NCI-H128 (cell line): ENCODE data around the gene USP17L10.
"Not testable (repeated sequence)": the region's sequence is repeated elsewhere in the genome, so short reads cannot be mapped to it uniquely, and the experiment has no call there.

ENCODE experiments used
- DNase-seq: peaks from one replicate; lab custom pipeline; 2025; ENCODE audit not compliant: unreplicated experiment; lab: John Stamatoyannopoulos, UW

Gene USP17L10

DNA sequence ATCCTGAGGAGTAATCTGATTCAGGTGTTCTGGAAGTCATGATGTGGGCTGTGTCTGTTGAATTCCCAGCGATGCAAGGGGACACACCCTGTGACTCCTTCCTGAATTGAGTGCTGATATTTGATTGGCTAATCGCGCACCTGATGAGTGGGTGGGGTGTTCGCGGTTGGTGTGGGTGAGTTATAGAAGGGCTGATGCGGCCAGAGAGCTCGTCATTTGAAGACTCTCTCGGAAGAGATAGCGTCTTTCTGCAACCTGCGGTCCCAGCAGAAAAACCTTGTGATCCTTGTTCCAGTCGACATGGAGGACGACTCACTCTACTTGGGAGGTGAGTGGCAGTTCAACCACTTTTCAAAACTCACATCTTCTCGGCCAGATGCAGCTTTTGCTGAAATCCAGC, at the start of gene USP17L10:
Gene USP17L10, plus strand, starts transcription at position 301 of the 400 bp plus-strand sequence. Its CDS starts 0 bp downstream, at position 301.
- DNase-seq, result not testable (repeated sequence)

DNA sequence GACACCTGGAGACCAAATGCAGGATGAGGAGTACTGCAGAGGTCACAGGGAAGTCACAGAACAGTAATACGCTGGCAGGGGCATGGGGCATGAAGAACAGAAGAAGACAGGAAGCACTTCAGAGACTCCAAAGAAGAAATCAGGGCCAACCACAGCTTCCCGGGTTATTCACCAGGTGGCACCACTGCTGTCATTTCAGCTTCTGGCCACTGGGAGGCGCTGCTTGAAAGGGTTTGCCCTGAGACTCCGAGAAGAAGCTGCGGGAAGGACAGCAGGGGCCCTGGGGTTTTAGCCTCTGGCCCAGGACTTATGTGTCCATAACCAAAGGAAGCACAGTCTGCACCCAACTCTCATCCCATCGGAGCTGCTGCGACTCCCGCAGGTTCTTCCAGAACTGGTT, 44.5 kb upstream of the USP17L10 start:
- DNase-seq, result not testable (repeated sequence)

GRCh38 chr4:9169791-9170459, 40.5 kb upstream of the USP17L10 start, which contains the start of gene FAM90A26:
Gene FAM90A26, plus strand, starts transcription at chr4:9170409. Its CDS starts 2,764 bp downstream, at chr4:9173173.
- not testable (repeated sequence) for DNase-seq

DNA sequence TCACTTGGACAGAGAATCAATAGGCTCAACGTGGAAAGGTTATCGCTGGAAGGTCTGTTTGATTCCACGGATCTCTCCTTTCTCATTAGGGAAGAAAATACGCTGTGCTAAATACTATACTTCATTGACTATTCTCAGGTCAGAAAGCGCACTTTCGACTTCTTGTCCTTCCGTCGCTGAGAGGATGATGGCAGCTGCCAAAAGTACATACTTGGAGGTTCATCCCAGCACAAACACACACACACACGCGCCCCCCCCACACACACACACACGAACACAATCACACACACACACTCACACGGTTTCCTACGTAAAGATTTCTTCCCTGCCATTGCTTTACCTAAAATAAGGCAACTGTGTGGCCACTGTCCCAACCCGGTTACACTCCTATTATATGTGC, 4.2 kb downstream of the USP17L10 start:
- DNase-seq, result not testable (repeated sequence)

DNA sequence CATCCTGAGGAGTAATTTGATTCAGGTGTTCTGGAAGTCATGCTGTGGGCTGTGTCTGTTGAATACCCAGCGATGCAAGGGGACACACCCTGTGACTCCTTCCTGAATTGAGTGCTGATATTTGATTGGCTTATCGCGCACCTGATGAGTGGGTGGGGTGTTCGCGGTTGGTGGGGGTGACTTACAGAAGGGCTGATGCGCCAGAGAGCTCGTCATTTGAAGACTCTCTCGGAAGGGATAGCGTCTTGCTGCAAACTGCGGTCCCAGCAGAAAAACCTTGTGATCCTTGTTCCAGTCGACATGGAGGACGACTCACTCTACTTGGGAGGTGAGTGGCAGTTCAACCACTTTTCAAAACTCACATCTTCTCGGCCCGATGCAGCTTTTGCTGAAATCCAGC, 4.6 kb downstream of the USP17L10 start, which contains the start of gene USP17L11:
Gene USP17L11, plus strand, starts transcription at position 301 of the 400 bp plus-strand sequence. Its CDS starts 0 bp downstream, at position 301.
- DNase-seq, result not testable (repeated sequence)

- not testable (repeated sequence) for DNase-seq
Observed at GRCh38 chr4:9219852-9220251, 9.4 kb downstream of the USP17L10 start, which contains the start of gene USP17L12. Gene USP17L12, plus strand, starts transcription at chr4:9220152. Its CDS starts 0 bp downstream, at chr4:9220152.

DNA sequence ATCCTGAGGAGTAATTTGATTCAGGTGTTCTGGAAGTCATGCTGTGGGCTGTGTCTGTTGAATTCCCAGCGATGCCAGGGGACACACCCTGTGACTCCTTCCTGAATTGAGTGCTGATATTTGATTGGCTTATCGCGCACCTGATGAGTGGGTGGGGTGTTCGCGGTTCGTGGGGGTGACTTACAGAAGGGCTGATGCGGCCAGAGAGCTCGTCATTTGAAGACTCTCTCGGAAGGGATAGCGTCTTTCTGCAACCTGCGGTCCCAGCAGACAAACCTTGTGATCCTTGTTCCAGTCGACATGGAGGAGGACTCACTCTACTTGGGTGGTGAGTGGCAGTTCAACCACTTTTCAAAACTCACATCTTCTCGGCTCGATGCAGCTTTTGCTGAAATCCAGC, 14.1 kb downstream of the USP17L10 start, which contains the start of gene USP17L13:
Gene USP17L13, plus strand, starts transcription at position 301 of the 400 bp plus-strand sequence. Its CDS starts 0 bp downstream, at position 301.
- not testable (repeated sequence) for DNase-seq

- not testable (repeated sequence) for DNase-seq
Observed at GRCh38 chr4:9230249-9230648, 19.8 kb downstream of the USP17L10 start.

GRCh38 chr4:9234085-9234484, 23.6 kb downstream of the USP17L10 start, which contains the start of gene USP17L15:
Gene USP17L15, plus strand, starts transcription at chr4:9234385. Its CDS starts 0 bp downstream, at chr4:9234385.
- DNase-seq, result not testable (repeated sequence)

DNA sequence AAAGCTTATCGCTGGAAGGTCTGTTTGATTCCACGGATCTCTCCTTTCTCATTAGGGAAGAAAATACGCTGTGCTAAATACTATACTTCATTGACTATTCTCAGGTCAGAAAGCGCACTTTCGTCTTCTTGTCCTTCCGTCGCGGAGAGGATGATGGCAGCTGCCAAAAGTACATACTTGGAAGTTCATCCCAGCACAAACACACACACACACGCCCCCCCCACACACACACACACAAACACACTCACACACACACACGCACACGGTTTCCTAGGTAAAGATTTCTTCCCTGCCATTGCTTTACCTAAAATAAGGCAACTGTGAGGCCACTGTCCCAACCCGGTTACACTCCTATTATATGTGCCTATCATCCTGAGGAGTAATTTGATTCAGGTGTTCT, 28.0 kb downstream of the USP17L10 start:
- DNase-seq, result not testable (repeated sequence)

DNA sequence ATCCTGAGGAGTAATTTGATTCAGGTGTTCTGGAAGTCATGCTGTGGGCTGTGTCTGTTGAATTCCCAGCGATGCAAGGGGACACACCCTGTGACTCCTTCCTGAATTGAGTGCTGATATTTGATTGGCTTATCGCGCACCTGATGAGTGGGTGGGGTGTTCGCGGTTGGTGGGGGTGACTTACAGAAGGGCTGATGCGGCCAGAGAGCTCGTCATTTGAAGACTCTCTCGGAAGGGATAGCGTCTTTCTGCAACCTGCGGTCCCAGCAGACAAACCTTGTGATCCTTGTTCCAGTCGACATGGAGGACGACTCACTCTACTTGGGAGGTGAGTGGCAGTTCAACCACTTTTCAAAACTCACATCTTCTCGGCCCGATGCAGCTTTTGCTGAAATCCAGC, 33.1 kb downstream of the USP17L10 start, which contains the start of gene USP17L17:
Gene USP17L17, plus strand, starts transcription at position 301 of the 400 bp plus-strand sequence. Its CDS starts 0 bp downstream, at position 301.
- not testable (repeated sequence) for DNase-seq

DNA sequence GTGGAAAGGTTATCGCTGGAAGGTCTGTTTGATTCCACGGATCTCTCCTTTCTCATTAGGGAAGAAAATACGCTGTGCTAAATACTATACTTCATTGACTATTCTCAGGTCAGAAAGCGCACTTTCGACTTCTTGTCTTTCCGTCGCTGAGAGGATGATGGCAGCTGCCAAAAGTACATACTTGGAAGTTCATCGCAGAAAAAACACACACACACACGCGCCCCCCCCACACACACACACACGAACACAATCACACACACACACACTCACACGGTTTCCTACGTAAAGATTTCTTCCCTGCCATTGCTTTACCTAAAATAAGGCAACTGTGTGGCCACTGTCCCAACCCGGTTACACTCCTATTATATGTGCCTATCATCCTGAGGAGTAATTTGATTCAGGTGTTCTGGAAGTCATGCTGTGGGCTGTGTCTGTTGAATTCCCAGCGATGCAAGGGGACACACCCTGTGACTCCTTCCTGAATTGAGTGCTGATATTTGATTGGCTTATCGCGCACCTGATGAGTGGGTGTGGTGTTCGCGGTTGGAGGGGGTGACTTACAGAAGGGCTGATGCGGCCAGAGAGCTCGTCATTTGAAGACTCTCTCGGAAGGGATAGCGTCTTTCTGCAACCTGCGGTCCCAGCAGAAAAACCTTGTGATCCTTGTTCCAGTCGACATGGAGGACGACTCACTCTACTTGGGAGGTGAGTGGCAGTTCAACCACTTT, 37.7 kb downstream of the USP17L10 start, which contains the start of gene USP17L18:
Gene USP17L18, plus strand, starts transcription at position 678 of the 728 bp plus-strand sequence. Its CDS starts 0 bp downstream, at position 678.
- DNase-seq, result not testable (repeated sequence)

- not testable (repeated sequence) for DNase-seq
Observed at GRCh38 chr4:9253078-9253477, 42.6 kb downstream of the USP17L10 start, which contains the start of gene USP17L19. Gene USP17L19, plus strand, starts transcription at chr4:9253378. Its CDS starts 0 bp downstream, at chr4:9253378.

DNA sequence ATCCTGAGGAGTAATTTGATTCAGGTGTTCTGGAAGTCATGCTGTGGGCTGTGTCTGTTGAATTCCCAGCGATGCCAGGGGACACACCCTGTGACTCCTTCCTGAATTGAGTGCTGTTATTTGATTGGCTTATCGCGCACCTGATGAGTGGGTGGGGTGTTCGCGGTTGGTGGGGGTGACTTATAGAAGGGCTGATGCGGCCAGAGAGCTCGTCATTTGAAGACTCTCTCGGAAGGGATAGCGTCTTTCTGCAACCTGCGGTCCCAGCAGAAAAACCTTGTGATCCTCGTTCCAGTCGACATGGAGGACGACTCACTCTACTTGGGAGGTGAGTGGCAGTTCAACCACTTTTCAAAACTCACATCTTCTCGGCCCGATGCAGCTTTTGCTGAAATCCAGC, 47.4 kb downstream of the USP17L10 start, which contains the start of gene USP17L20:
Gene USP17L20, plus strand, starts transcription at position 301 of the 400 bp plus-strand sequence. Its CDS starts 0 bp downstream, at position 301.
- DNase-seq, result not testable (repeated sequence)
